Kidney epithelial cell (primary cell): ENCODE measurements around the gene GM2A. TPM values are rescaled to one million over a fixed set of nuclear protein-coding genes. Genes with fewer than 3 reads are reported as not detected.

ENCODE experiments used
- DNase-seq: peaks from one replicate; pipeline ENCODE4 v3.0.0-alpha.2; 2010; ENCODE audit warnings: low read depth
- H3K27me3 ChIP-seq: 2 replicates; pipeline ENCODE4 v1.6.0; 2011; ENCODE audit warnings: low read length; ENCODE audit not compliant: control insufficient read depth, insufficient read depth
- H3K36me3 ChIP-seq: 2 replicates; pipeline ENCODE4 v1.5.1; 2011; ENCODE audit warnings: low read length; ENCODE audit not compliant: control insufficient read depth, insufficient read depth
- H3K4me3 ChIP-seq: 2 replicates; pipeline ENCODE4 v1.5.1; 2011; ENCODE audit warnings: low read depth, mild to moderate bottlenecking, control low read depth, low read length
- CTCF ChIP-seq: IDR thresholded peaks from 2 replicates; pipeline ENCODE4 v1.5.1; 2011; ENCODE audit warnings: mild to moderate bottlenecking, moderate library complexity, low read length, control low read depth, inconsistent platforms; ENCODE audit not compliant: insufficient read depth, poor library complexity, severe bottlenecking
- total RNA-seq: library from RNA; depleted of rRNA; stranded (reverse); fragments of >200 nt; gene quantifications from 2 replicates; pipeline ENCODE4 v1.2.3, GENCODE V29; 2015

Gene GM2A
- total RNA-seq, 1 donor from 2014 or later = 19.0 TPM

DNA sequence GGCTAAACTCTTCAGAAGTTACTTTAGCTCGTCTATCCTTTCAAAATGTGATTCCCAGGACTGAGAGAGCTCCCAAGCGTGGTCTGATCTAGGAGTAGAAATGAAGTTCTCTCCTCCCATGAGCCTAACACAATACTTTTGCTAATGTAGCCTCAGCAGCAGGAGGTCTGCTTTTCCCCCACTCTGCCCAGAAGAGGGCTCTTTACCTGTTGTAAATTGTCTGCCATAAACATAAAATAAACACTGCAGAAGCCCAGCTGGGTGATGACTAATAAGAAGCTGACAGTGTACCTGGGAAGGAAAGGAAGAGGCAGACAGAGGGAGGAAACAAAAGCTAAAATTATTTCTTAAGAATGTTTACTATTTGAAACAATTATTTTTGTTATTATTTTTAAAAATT, 35.2 kb downstream of the GM2A start:
- no peak overlapping the region for H3K4me3 ChIP-seq
- DNase-seq = no peak
- peak; percentile 22 for TF ChIP-seq CTCF
- no peaks in the 10 kb centered on the region for H3K27me3 ChIP-seq
- H3K36me3 ChIP-seq = no peaks in the 10 kb centered on the region

DNA sequence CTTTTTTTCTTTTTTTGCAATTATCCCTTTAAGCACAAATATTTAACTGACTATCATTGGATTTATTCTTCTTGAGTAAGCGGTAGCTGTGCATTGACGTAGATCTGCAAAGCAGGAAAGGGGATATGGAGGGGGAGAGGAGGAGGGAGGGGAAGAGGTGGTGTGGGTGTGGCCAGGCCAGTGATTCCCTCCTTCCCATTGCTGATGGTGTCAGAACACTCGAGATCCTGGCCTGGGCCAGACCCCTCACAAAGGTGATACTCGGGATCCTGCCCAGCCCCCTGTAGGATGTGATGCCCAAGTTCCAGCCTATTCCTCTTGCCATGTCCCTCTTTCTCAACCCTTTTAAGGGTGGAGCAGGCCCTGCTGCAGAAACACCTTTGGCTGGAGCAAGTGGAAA, 40.6 kb downstream of the GM2A start:
- TF ChIP-seq CTCF = no peak
- no peak for DNase-seq
- H3K27me3 ChIP-seq = no peaks in the 10 kb centered on the region
- no peaks in the 10 kb centered on the region for H3K36me3 ChIP-seq
- no peak overlapping the region for H3K4me3 ChIP-seq

DNA sequence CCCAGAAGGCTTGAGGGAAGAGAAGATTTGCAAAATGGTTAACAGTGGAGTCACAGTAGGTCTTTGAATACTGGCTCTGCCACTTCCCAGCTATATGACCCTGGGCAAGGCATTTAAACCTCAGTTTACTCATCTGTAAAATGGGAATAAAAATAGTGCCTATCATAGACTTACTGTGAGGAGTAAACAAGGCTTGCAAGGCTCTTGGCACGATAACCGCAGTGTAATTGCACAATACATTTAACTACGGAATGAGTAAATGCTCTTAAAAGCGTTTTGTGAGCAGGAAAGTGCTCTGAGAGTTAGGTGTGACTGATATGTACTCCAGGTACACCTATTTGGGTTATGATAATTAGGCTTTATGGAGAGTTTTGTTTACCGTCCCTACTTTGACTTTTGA, 42.2 kb downstream of the GM2A start:
- Histone ChIP-seq H3K36me3 (no peaks in the 10 kb centered on the region), H3K4me3 (no peak overlapping the region), H3K27me3 (peaks cover 2% of the 10 kb centered on the region)
- TF ChIP-seq CTCF = no peak
- no peak for DNase-seq

- TF ChIP-seq CTCF = no peak
- no peak for DNase-seq
- no peaks in the 10 kb centered on the region for H3K36me3 ChIP-seq
- H3K27me3 ChIP-seq = peaks cover 2% of the 10 kb centered on the region
- H3K4me3 ChIP-seq = no peak overlapping the region
These were observed 42.9 kb downstream of the GM2A start for GRCh38 chr5:151295791-151296477.

DNA sequence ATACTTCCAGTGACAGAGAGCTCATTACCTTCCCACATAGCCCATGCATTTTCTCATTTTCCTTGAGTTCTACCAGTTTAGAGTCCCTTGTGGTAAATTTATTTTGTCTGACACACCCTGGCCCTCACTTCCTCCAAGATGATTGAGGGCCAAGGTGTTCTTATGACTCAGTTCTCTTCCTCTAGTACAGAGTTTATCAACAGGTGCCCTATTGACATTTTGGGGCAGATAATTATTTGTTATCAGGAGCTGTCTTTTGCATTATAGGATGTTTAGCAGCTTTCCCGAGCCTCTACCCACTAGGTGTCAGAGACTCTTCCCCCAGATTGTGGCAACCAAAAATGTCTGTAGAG, 43.5 kb downstream of the GM2A start:
- no peak for TF ChIP-seq CTCF
- Histone ChIP-seq H3K36me3 (no peaks in the 10 kb centered on the region), H3K4me3 (no peak overlapping the region), H3K27me3 (peaks cover 5% of the 10 kb centered on the region)
- no peak for DNase-seq

- no peak for TF ChIP-seq CTCF
- no peak overlapping the region for H3K4me3 ChIP-seq
- peaks cover 5% of the 10 kb centered on the region for H3K27me3 ChIP-seq
- no peaks in the 10 kb centered on the region for H3K36me3 ChIP-seq
- DNase-seq = no peak
These were observed 44.0 kb downstream of the GM2A start for GRCh38 chr5:151296974-151297373.
